T-helper 1 cell treated with Interleukin-12 subunit alpha and Interleukin-12 subunit beta and Interleukin-4 antibody, amounts not matched to agents 30 ng/mL and 1 ng/mL, for 36 hours (primary cell): ENCODE measurements around the gene FARP2. TPM values are rescaled to one million over a fixed set of nuclear protein-coding genes. Genes with fewer than 3 reads are reported as not detected.

Experiments
- intact Hi-C: fragments of 100-400 bp; cut with micrococcal nuclease; formaldehyde crosslinking; loops from one replicate; pipeline ENCODE4 v1.15.1; 2024
- total RNA-seq: library from RNA; stranded (reverse); gene quantifications from 2 replicates; pipeline ENCODE4 v1.2.3, GENCODE V29; 2022

FARP2 gene
- total RNA-seq, 1 donor from 2014 or later = 20.5 TPM

DNA sequence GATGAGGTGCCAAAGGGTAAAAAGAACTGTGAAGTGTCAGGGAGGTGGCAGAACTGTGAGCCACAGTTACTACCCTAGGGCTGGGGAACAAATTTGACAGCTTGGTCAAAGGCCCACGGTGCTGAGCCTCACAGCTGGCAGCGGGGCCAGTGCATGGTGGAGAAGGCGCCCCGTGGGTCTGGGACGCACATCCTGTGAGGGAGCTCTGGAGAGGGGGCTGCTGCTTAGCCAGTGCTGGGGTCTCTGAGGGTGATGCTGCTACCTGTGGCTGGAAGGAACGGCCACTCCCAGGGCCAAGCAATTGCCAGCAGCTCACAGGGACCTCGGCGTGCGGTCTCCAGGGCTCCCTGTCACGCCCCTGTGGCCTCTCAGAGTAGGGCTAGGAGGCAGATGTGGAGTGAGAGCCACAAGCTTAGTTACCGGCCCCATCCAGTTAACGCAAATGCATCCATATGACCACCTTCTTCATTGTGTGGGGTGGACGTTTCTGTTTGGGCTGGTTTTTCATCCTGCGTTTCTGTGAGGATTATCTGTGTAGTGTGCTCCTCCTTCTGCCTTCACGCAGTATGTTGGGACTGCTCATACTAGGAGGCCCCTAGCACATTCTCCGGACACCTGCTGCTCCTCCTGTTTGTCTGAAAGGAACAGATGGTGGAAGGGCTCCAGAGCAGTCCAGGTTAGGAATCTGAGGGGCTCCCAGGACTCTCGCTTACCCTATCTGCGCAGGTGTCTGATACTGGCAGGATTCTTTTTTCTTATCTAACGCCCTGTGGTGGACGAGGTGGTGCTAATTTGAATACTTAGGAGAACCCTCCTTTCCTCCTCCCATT is 126.3 kb downstream of the FARP2 start:
- intact Hi-C loops = no loop called here

DNA sequence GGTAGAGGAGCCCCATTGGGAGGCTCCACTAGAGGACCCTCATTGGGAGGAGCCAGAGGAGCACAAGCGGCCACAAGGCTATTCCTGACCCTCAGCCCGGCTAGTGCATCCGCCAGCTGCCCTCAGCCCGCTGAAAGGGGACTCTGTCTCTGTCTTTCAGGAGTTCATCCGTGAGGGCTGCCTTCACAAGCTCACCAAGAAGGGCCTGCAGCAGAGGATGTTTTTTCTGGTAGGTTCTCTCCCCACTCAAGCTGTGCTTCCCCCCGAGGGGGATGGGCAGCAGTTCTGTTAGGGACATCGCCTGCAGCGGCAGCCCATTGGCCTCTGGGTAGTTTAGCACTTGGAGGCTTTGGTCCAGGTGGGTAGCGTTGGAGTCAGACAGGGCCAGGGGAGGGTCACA is 127.2 kb downstream of the FARP2 start:
- intact Hi-C loops = no loop called here

DNA sequence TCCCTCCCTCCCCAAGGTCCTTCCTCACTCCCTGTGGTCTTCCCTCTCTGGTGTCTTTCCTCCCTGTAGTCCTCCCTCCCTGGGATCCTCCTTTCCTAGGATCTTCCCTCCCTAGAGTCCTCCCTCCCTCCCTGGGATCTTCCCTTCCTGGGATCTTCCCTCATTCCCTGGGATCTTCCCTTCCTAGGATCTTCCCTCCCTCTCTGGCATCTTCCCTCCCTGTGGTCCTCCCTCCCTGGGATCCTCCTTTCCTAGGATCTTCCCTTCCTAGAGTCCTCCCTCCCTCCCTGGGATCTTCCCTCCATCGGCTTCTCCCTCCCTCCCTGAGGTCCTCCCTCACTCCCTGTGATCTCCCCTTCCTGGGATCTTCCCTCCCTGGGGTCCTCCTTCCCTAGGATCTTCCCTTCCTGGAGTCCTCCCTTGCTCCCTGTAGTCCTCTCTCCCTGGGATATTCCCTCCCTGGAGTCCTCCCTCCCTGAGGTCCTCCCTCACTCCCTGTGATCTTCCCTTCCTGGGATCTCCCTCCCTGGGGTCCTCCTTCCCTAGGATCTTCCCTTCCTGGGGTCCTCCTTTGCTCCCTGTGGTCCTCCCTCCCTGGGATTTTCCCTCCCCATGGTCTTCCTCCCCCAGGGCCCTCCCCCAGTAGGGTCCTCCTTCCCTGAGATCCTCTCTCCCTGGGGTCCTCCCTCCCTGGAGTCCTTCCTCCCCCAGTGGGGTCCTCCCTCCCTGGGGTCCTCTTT is 129.3 kb downstream of the FARP2 start:
- intact Hi-C loops = no loop called here

DNA sequence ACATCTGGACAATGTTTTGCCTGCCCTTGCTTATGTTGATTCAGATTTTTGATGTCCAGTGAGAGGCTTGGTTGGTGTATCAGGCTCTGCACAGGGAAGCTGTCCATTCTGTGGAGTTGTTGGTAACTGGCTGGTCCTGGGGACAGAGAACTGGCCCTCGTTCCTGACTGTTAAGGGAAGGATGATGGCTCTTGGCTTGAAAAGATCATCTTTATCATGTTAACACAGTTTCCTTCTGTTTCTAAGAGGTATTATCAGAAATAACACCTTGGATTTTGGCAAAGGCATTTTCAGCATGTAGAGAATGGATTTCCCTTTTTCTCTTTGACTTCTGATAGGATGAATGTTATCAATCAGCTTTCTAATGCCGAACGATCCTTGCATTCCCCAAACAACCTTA is 133.0 kb downstream of the FARP2 start:
- intact Hi-C loops = no loop called here

DNA sequence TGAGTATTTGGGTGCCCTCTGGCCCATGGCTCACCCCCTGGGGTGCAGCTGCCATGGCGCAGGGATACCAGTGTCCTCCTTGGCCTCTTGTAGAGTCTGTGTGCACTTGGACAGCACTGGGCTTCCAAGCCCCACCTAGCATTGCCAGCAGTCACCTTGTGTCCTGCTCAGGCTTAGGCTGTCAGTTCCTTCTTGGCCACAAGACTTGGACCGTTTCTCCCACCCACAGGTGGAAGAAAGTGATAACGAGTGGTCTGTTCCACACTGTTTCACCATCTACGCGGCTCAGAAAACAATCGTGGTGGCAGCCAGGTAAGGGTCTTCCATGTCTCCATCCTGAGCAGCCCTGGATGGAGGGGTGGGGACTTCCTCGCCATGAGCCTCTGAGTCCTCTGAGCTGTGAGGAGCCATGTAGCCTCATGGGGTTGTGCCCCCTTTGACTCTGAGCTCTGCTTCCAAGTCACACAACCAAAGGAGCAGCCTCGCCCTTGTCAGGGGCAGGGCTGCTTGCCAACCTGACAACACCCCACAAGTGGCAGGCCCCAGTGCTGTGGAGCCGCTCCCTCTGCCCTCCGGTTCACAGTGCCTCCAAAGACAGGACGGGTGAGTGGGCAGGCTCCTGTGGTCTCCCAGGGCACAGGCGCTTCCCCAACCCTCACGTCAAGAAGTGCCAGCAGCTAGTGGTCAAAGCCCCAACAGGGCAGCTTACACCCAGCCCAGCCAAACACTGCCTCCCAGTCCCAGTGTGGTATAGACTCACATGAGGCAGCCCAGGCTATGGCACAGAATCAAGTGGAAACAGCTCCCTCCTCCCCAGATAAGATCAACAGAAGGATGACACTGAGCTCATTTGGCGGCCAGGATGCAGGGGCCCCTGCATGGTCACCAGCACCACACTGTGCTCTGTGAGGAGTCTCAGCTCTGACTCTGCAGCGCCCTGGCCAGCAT is 133.9 kb downstream of the FARP2 start:
- intact Hi-C loops = no loop called here

DNA sequence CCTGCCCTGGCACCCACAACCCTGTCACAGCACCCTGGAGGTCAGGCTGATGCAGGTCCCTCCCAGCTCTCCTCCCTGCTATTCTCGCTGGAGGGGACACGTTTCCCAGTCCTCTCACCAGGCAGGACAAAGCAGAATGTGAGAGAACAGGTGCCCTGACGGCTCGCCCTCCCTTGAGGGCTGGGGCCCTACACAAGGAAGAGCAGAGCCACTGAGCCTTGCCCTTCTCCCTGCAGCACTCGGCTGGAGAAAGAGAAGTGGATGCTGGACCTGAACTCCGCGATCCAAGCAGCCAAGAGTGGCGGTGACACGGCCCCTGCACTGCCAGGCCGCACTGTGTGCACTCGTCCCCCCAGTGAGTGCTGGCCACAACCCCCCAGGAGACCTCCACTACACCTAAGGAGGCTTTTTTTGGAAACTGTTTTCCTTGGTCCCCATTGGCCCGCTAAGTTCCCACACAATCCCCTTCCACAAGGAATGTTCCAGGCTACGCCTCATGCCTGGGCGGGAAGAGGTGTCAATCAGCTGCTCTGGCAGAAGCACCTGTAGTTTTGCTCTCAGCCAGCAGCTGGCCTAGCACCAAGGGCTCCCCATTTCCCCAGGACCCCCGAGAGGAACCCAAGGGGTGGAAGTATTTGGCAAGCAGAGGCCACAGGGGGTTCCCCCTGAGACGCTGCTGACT is 134.9 kb downstream of the FARP2 start:
- intact Hi-C loops = no loop called here

DNA sequence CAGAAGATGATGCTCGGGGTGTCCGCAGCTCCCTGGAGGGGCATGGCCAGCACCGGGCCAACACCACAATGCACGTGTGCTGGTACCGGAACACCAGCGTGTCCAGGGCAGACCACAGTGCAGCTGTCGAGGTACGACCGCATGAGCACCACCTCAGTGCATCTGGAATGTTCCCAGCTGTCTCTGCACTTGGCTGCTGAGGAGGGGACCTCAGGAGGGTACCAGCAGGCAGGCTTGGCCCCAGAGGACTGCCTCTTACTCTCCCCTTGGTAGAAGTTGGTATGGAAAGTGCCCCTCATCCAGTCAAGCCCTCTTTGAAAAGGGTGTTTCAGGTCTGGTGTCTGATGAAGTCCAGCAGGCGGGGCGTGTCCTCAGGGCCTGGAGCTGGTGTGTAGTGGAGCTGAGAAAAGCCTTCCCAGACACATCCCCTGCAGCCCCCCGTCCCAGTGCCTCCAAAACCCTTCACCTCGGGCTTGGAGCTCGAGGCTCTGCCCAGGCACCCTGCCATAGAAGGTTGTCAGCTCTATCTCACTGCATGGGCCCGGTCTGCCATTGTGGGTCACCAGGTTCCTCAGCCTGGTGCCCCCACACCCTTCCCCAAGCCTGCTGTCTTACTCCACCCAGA is 135.6 kb downstream of the FARP2 start:
- intact Hi-C loops = no loop called here

DNA sequence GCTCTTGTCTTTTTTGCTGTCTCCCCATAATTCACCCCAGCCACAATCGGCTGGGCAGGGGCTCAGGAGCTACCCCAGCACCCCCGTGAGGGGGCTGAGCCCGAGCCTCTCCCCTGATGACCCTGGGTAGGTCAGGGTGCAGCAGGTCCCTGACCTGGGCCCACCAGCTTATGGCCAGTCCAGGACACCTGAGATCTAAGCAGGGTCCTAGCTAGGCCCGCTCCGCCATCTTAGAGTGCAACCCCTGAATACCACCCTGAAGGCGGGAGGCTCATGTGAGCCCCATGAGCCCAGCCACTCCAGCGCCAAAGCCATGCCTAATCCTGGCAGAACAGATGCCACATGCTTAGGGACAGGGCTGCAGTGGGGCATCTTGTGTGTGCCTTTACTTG is 136.1 kb downstream of the FARP2 start:
- intact Hi-C loops = no loop called here

DNA sequence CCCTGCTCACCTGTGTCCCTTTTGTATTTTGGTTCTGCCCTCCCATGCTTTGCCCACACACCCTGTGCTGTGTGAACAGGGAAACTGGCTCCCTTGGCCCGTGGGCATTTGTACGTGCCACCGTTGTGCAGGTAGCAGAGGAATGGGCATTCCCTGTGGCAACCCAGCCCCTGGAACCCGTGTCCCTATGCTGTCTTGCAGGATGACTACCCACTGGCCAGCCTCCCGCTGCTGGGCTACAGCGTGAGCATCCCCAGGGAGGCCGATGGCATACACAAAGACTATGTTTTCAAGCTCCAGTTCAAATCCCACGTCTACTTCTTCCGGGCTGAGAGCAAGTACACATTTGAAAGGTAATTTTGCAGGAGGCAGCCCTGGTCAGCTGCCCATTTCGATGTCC is 137.0 kb downstream of the FARP2 start:
- intact Hi-C loops = no loop called here

DNA sequence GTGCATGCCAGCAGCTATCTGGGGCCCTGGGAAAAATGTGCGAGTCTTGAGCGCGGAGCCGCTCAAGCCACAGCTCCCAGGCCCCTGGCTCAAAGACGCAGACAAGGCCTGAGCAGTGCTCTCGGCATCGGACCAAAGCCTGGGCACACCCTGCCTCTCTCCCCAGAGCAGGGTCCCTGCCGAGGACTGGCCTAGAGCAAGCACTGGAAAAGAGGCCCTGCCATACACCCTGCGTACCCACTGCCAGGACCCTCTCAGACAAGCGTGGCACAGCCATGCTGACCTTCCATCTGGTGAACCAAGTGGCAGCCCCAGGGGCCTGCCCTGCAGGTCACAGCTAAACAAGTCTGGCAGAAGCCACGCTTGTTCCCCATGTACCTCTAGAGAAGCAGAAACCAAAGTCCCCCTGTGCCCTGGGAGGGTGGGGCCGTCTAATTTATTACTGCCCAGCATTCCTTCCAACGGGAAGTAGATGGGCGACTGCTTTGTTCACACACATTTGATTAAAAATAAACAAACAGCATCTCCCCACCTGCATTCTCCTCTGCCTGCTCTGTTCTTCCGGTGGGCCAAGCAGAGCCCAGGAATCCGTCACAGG is 138.3 kb downstream of the FARP2 start:
- intact Hi-C loops = no loop called here

DNA sequence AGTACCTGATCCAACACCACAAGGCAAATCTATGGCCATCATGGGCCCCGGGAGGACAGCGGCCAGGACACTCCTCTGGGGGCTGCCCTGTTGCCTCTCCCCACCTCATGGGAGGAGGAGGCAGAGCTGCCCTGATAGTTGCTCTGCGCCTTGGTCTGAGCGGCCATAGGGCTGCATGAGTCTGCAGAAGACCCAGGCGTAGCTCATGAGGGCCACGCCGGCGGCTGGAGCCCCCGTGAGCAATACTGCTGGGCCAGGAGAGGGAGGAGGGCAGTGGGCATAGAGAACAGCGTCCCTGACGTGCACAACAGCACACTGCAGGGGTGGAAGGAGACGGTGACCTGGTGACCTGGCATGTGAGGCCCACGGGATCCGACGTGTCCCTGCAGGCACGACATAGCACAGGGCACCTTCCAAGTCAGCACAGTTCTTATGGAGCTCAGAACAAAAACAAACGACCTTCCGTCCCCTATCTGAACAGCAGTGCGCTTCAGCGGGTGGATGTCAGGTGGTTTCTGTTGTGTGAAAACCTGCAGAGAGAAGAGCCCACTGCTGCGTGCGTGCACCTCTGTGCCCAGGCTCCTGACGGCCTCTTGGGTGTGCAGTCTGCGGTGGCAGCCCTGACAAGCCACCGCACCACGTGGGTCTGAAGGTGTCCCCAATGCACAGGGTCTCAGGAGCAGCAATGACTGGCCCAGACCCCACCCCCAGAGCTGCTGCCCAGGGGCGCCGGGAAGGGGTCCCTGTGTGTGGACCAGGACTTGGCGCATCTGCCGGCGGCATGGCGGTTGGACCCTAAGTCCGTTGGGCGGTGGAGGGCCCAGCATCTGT is 139.3 kb downstream of the FARP2 start:
- intact Hi-C loops = no loop called here

DNA sequence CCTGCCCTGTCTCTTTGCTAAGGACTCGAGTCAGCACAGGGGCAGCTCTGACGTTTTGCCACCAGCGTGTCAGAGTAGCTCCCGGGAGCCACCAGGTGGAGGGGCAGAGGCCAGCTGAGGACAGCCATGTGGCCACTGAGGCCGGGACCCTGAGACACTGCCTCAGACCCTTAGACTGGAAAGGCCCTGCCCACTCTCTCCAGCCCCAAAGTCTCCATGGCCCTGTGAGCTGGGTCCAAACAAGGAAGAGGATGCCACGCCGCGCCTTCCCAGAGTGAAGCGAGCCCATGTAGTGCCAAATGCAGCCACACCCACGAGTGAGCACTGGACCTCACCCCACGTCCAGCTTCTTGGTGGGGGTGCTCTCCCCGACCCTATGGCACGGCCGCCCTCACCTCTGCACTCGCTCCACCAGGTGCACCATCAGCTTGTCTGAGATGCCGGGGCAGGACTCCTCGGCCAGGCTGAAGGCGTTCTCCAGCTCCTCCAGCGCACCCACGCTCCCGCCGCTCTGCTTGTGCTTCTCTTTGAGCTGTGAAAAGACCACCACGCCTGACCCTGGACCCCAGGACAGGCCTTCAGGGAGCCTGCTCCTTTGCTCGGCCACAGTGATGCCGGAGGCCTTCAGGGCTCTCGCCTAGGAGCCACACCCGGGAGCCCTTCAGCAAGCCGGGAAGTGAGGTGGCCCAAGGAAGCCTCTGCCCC is 140.1 kb downstream of the FARP2 start:
- intact Hi-C loops = no loop called here

DNA sequence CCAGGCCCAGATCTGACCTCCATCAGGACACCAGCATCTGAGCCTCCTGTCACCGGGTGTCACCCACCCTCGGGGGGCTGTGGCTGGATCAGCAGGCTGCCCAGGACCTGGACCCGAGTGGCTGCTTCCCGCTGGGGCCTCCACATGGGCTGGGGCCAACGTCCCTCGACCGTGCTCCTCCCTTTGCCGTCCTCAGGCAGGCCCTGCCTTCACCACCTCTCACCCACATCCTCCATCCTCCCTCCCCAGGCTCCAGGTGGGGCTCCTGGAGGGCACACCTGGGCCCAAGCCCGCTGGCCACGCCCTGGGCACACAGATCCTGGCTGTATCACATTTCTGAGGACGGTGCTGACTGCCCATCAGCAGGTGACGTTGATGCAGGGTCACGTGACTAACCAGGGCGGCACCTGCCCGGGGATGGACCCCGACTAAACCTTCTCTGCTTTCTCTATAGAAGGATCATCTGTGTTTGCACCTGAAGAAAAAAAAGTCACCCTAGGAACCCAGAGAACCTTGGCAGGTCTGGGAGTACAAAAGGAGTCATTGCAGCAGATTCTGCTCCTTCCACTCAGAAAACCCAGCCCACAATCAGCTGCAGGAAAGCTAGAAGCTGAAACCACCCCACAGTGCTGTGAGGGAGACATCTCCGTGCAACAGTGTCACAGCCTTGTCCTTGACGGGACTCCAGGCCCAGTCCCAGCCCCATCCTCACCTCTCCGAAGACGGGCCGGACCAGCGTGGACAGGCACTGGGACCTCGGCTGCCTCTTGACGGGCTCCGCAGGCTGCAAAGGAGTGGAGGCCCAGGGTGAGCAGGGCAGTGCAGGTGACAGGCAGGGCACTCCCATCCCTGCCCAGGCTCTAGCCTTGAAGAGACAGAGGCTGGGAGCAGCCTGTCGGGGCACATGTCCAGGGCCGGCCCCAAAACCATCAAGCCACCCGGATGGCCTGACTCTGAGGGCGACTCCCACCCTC is 141.1 kb downstream of the FARP2 start:
- intact Hi-C loops = no loop called here

DNA sequence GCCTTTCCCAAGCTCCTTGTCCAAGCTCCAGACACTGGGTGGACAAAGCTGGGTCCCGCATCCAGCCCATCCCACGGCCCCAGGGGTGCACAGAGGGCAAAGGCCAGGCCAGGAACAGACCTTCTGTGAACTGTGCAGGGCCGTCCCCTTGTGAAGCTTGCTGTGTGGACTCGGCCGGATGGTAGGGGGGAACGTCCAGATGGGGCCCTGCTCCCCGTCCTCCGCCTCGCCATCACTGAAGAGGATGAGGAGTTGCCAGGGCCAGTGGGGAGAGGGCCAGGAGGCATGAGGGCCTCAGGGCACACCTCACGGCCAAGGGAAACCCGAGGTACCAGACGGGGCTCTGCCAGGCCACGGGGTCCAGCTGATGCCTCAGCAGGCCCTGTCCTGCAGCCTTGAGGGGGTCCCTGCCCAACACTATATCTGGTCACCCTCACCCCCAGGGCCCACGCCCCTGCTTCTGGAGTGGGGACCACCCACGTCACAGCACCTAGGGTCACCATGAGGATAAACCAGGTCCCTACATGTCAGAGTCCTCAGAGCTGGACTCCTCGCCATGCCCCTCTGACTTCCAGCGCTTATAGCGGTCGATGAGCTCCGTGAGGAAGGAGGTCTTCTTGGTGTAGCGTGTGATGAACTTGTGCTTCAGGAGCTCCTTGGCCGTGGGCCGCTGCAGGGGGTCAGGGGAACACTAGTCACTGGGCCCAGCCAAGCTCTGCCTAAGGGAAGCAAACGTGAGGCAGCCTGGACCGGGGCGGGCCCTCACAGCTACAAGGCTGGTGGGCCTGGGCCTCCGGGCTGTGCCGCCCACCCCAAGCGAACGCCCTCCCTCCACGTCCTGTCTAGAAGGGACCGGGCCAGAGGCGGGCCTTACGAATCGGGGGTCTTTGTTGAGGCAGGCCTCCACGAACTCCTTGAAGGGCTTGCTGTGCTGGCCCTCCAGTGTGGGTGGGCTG is 142.3 kb downstream of the FARP2 start:
- intact Hi-C loops = no loop called here

DNA sequence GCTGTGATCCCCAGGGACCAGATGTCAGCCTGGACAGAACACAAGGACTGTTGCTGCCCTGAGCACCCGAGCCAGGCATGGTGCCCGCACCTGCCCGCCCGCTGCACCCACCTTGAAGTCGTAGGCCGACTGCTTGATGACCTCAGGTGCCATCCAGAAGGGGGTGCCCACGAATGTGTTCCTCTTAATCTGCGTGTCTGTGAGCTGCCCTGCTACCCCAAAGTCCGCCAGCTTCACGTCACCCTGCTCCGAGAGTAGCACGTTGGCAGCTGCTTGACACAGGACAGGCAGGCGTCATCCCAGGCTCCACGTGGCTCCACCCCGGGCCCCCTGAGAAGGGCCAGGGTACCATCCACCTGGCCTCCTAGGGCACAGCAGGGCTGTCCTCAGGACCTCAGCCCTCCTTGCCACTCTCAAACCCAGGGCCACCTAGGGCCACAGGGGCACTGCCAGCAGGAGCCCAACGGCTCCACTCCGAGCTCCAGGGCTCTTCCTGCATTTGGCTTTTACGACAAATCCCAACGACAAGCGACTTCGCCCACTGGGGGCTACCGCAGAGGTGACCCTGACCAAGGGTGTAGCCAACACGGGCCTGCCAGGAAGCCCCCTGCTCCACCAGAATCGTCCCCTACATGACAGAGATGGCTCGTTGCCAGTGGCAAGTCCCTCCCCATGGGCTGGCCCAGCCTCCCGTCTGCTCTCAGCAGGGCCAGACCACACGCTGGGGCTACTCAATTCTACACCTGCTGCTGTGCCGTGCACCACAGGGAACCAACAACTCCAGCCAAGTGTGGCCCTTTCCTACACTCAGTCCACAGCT is 143.3 kb downstream of the FARP2 start:
- intact Hi-C loops = no loop called here

DNA sequence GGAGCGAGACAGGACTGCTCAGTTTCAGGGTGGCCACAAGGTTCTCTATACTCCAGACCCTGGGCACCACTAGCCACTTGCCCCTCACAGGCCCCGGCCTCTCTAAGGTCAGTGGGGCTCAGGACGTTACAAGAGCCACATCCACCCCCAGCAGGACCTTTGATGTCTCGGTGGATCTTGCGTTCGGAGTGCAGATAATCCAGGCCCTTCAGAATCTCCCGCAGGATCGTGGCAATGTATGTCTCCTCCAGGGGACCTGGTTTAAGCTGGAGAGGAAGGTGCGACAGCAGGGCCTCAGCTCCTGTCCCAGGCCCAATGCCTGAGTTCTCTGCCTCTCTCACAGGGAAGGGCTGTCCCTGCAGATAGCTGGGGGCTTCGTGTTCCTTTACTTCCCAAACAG is 143.9 kb downstream of the FARP2 start:
- intact Hi-C loops = no loop called here
